ENCODE measurements around the gene TBCD. TPM values are rescaled to one million over a fixed set of nuclear protein-coding genes. Genes with fewer than 3 reads are reported as not detected.

The TBCD gene
- polyA plus RNA-seq, 2 of the 4 experiments (the other 2 are of a cell fraction), result 33.5 to 49.1 TPM

DNA sequence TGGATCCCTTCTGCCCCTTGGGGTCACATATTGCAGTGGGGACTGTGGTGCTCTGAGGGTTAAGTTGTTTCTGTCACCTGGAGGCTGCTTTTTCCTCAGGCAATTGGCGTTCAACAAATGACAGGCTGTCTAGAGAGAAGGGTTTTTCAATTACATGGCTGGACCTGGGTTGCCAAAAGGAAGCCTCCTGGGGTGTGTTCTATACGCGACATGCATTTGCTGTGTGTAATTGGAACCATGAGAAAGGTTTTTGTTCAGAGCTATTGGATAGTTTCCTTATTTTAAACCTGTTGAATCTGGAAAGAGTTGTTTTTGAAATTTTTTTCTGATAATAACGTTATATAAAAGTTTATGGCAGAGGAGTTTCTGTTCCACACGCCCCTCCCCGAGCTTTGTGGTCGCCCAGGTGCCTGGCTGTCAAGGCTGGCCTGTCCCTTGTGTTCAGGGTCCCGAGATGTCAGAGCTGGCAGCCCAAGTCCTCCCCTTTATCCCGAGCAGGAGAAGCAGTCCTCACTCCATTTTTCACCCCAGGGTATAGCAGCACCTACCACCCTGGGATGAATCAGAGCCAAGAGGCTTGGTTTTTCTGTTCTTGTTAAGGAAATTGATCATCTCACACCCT, 114.0 kb downstream of the TBCD start:
- Histone ChIP-seq H3K4me1 (0 out of 3 replicates have a peak, but pooled peaks cover 6% of the 10 kb centered on the region), H3K9me3 (no peaks in the 10 kb centered on the region), H3K4me2 (no peak overlapping the region), H3K4me3 (no peak overlapping the region), H3K27ac (no peak overlapping the region)
- ChIA-PET POLR2A (no interaction called here), CTCF (interaction anchor here (0.7 to 1.0 kb wide), 2 partner anchors 10 to 13 kb away, joined by 3 read pairs; no protein-coding TSS in a partner anchor)
- TF ChIP-seq HOXA7 (CRISPR knock-in tag; IDR thresholded peaks at IDR 0.05), result no peak
- no peak for DNase-seq (ENCODE audit: low read depth in 1 of 2, low spot score in 1 of 2)
- 89% methylated on average over 9 of the region's 9 CpGs for WGBS (ENCODE audit: missing lambda C conversion rate)
- ATAC-seq, result no peak
- no peak for FAIRE-seq

DNA sequence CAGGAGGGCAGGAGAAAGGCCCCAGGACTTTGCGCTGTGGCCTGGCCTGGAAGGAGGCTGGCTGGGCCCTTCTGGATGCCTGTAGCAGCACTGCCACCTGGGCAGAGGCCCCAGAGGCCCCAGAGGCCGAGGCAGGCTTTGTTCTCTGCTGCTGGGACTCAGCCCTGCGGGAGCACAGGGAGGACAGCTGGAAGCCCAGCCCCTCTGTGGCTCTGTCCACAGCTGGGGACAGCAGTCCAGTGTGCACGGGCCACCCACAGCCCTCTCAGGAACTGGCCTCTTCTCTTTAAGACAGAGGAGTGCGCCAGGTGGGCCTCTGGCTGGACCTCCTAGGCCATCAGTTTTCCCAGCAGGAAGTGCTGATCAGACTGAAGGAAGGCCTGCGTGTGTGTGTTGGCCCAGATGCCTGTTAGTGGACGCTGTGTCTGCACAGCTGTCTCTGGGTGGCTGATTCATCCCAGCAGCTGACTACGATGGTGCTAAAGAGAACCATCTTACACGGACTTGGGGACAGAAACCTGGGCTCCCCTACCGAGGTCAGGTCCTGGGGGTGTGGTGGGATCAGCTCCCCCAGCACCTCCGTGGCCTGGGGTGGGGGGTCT, 114.8 kb downstream of the TBCD start:
- Histone ChIP-seq H3K4me1 (0 out of 3 replicates have a peak, but pooled peaks cover 6% of the 10 kb centered on the region), H3K27ac (no peak overlapping the region; a peak in 1 of 6 replicates), H3K4me2 (no peak overlapping the region), H3K4me3 (no peak overlapping the region), H3K9me3 (no peaks in the 10 kb centered on the region)
- ATAC-seq, result no peak
- DNase-seq (ENCODE audit: low read depth in 1 of 2, low spot score in 1 of 2), result no peak
- TF ChIP-seq SREBF2 (IDR thresholded peaks at IDR 0.05), result no peak
- TF ChIP-seq, protein P1, sequence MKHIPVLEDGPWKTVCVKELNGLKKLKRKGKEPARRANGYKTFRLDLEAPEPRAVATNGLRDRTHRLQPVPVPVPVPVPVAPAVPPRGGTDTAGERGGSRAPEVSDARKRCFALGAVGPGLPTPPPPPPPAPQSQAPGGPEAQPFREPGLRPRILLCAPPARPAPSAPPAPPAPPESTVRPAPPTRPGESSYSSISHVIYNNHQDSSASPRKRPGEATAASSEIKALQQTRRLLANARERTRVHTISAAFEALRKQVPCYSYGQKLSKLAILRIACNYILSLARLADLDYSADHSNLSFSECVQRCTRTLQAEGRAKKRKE (CRISPR knock-in tag; IDR thresholded peaks at IDR 0.05; ENCODE audit: low read depth), result no peak
- no peak for TF ChIP-seq NR3C1 (IDR thresholded peaks at IDR 0.05)
- TF ChIP-seq ZNF302 (CRISPR knock-in tag; IDR thresholded peaks at IDR 0.05), result no peak
- FAIRE-seq, result no peak
- ChIA-PET CTCF (interaction anchor here (0.7 to 1.0 kb wide), 3 partner anchors 10 to 87 kb away, joined by 3 read pairs; no protein-coding TSS in a partner anchor), POLR2A (no interaction called here)
- 90% methylated on average over 5 of the region's 11 CpGs for WGBS (ENCODE audit: missing lambda C conversion rate)

GRCh38 chr17:82867763-82868325, 116.0 kb downstream of the TBCD start:
- WGBS (ENCODE audit: missing lambda C conversion rate), result 92% methylated on average over 18 of the region's 18 CpGs
- TF ChIP-seq POLR2A (IDR thresholded peaks at IDR 0.05; ENCODE audit: low read length) (0 out of 2 replicates have a peak, but pooled peaks have one; percentile 16), MAZ (IDR thresholded peaks at IDR 0.05; ENCODE audit: borderline replicate concordance, low read depth, low read length) (no peak)
- Histone ChIP-seq H3K4me2 (no peak overlapping the region), H3K27ac (no peak overlapping the region), H3K4me1 (0 out of 3 replicates have a peak, but pooled peaks cover 6% of the 10 kb centered on the region), H3K9me3 (no peaks in the 10 kb centered on the region), H3K4me3 (no peak overlapping the region)
- ATAC-seq (no peak), DNase-seq (ENCODE audit: low read depth in 1 of 2, low spot score in 1 of 2) (no peak), FAIRE-seq (no peak)
- ChIA-PET POLR2A (no interaction called here), CTCF (no interaction called here)

DNA sequence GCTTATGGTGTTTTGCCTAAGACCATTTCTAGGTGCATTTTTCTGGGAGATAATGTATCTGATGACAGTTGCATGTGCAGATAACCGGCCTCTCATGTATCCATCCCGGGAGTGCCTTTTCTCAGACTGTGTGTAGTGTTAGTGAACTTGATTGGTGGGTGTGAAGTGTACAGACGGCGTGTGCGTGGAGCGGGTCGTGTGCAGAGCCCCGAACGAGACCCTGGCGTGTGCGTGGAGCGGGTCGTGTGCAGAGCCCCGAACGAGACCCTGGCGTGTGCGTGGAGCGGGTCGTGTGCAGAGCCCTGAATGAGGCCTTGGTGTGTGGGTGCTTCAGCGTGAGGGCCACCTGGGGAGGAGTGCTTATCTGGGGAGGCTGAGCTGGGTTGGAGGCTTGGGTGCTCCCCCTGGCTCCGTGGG, 116.9 kb downstream of the TBCD start:
- no peak for DNase-seq (ENCODE audit: low read depth in 1 of 2, low spot score in 1 of 2)
- Histone ChIP-seq H3K4me2 (no peak overlapping the region), H3K27ac (no peak overlapping the region), H3K9me3 (no peaks in the 10 kb centered on the region), H3K4me3 (no peak overlapping the region), H3K4me1 (0 out of 3 replicates have a peak, but pooled peaks cover 6% of the 10 kb centered on the region)
- CTCF ChIA-PET, result interaction anchor here (1.0 to 2.1 kb wide), 3 partner anchors 10 to 200 kb away, joined by 3 to 4 read pairs (median 3); no protein-coding TSS in a partner anchor
- TF ChIP-seq KDM5A (IDR thresholded peaks at IDR 0.05) (no peak), KDM1A (IDR thresholded peaks at IDR 0.05; ENCODE audit: low read depth) (no peak), JUNB (IDR thresholded peaks at IDR 0.05) (no peak), ZSCAN20 (CRISPR knock-in tag; IDR thresholded peaks at IDR 0.05) (no peak), CEBPB (IDR thresholded peaks at IDR 0.05) (no peak), ZC3H11A (IDR thresholded peaks at IDR 0.05) (no peak)
- TF ChIP-seq, protein P2, sequence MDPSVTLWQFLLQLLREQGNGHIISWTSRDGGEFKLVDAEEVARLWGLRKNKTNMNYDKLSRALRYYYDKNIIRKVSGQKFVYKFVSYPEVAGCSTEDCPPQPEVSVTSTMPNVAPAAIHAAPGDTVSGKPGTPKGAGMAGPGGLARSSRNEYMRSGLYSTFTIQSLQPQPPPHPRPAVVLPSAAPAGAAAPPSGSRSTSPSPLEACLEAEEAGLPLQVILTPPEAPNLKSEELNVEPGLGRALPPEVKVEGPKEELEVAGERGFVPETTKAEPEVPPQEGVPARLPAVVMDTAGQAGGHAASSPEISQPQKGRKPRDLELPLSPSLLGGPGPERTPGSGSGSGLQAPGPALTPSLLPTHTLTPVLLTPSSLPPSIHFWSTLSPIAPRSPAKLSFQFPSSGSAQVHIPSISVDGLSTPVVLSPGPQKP (IDR thresholded peaks at IDR 0.05; ENCODE audit: low read depth, low read length), result no peak
- no peak for FAIRE-seq
- WGBS (ENCODE audit: missing lambda C conversion rate), result 89% methylated on average over 21 of the region's 21 CpGs
- ATAC-seq, result no peak
- POLR2A ChIA-PET, result no interaction called here
